OCI-LY1 (cell line): ENCODE measurements around the gene ZBED5.

Experiments
- H2AFZ ChIP-seq: fragments of 200-600 bp; sonication (generic), shearing (Covaris generic); 2 replicates; pipeline ENCODE4 v1.6.0; 2014; ENCODE audit warnings: antibody characterized with exemption, mild to moderate bottlenecking, low read length
- H3F3A ChIP-seq: fragments of 200-600 bp; sonication (generic), shearing (Covaris generic); 2 replicates; pipeline ENCODE4 v1.6.0; 2014; ENCODE audit warnings: mild to moderate bottlenecking, antibody characterized with exemption, low read length, moderate library complexity; ENCODE audit not compliant: insufficient read depth
- H3K27ac ChIP-seq: fragments of 200-600 bp; sonication (generic); 2 replicates; pipeline ENCODE4 v1.5.1; 2014; ENCODE audit warnings: low read length, mixed run types, mild to moderate bottlenecking, low read depth; ENCODE audit not compliant: poor library complexity, severe bottlenecking
- H3K27me3 ChIP-seq: fragments of 200-600 bp; sonication (generic); 2 replicates; pipeline ENCODE4 v1.6.0; 2014; ENCODE audit warnings: antibody characterized with exemption, mild to moderate bottlenecking, low read length, moderate library complexity; ENCODE audit not compliant: insufficient read depth
- H3K36me3 ChIP-seq: fragments of 200-600 bp; sonication (generic); 2 replicates; pipeline ENCODE4 v1.6.1; 2014; ENCODE audit warnings: mild to moderate bottlenecking, antibody characterized with exemption, low read length, moderate library complexity, mixed read lengths; ENCODE audit not compliant: insufficient read depth
- H3K4me1 ChIP-seq: fragments of 200-600 bp; sonication (generic); 2 replicates; pipeline ENCODE4 v1.5.1; 2014; ENCODE audit warnings: mild to moderate bottlenecking, low read length, moderate library complexity; ENCODE audit not compliant: insufficient read depth, severe bottlenecking
- H3K4me2 ChIP-seq: fragments of 200-600 bp; sonication (generic), shearing (Covaris generic); 2 replicates; pipeline ENCODE4 v1.6.1; 2014; ENCODE audit warnings: low read length
- H3K4me3 ChIP-seq: fragments of 200-600 bp; sonication (generic); 2 replicates; pipeline ENCODE4 v1.5.1; 2014; ENCODE audit warnings: low read length, low read depth, mild to moderate bottlenecking, mixed read lengths; ENCODE audit not compliant: poor library complexity, severe bottlenecking
- H3K79me2 ChIP-seq: fragments of 200-600 bp; shearing (Covaris generic); 2 replicates; pipeline ENCODE4 v1.6.1; 2016; ENCODE audit warnings: mixed run types, low read length, mixed read lengths; ENCODE audit not compliant: insufficient read depth
- H3K9ac ChIP-seq: fragments of 200-600 bp; sonication (generic), shearing (Covaris generic); 2 replicates; pipeline ENCODE4 v1.6.1; 2014; ENCODE audit warnings: mild to moderate bottlenecking, low read length, mixed read lengths
- H3K9me2 ChIP-seq: fragments of 200-600 bp; sonication (generic), shearing (Covaris generic); 2 replicates; pipeline ENCODE4 v1.6.1; 2014; ENCODE audit warnings: low read depth, mild to moderate bottlenecking, low read length, mixed read lengths
- H3K9me3 ChIP-seq: fragments of 200-600 bp; shearing (Covaris generic); 2 replicates; pipeline ENCODE4 v1.6.1; 2014; ENCODE audit warnings: low read length, mixed read lengths
- H4K20me1 ChIP-seq: fragments of 200-600 bp; sonication (generic), shearing (Covaris generic); 2 replicates; pipeline ENCODE4 v1.6.0; 2016; ENCODE audit warnings: mild to moderate bottlenecking, low read length; ENCODE audit not compliant: insufficient read depth
- EZH2 ChIP-seq: fragments of 200-600 bp; sonication (generic), shearing (Covaris generic); IDR thresholded peaks from 2 replicates; pipeline ENCODE4 v1.8.0; 2017; ENCODE audit warnings: borderline replicate concordance, mixed run types, mild to moderate bottlenecking, antibody characterized with exemption, low read length, moderate library complexity, mixed read lengths
- TF ChIP-seq, protein P1 (sequence below): fragments of 200-600 bp; sonication (generic), shearing (Covaris generic); IDR thresholded peaks from 2 replicates; pipeline ENCODE4 v1.5.1; 2017; ENCODE audit warnings: mild to moderate bottlenecking, antibody characterized with exemption, low read length, moderate library complexity, mixed read lengths

The ZBED5 gene

GRCh38 chr11:10865837-10866270 lies 8.0 kb upstream of the ZBED5 start:
- H3K27ac ChIP-seq: no peak overlapping the region
- H2AFZ ChIP-seq: no peak overlapping the region
- H3K4me1 ChIP-seq: no peaks in the 10 kb centered on the region

DNA sequence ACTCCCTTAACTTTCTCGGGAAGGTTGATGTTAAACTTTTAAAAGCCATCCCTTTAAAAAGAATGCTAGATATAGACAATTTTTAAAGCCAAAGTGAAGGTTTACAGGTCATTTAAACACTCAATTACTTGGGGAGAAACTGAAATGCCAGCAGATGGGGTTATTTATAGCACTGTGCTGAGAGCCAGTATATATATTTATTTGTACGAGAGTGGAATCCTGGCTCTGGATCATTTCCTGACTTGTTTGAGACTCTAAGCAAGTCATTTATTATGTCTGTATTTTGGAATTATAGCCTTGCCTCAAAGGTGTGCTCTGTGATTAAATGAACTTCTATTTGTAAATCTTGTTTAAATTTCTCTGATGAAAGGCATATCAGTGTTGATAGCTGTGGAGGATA lies 6.8 kb upstream of the ZBED5 start:
- no peaks in the 10 kb centered on the region for H3K79me2 ChIP-seq
- no peaks in the 10 kb centered on the region for H3K9me2 ChIP-seq
- H3K27ac ChIP-seq: no peak overlapping the region
- no peaks in the 10 kb centered on the region for H3K36me3 ChIP-seq
- no peak overlapping the region for H3K4me2 ChIP-seq
- H4K20me1 ChIP-seq: no peaks in the 10 kb centered on the region
- no peaks in the 10 kb centered on the region for H3K27me3 ChIP-seq
- no peaks in the 10 kb centered on the region for H3K9me3 ChIP-seq
- no peak overlapping the region for H3K4me3 ChIP-seq
- H3K4me1 ChIP-seq: no peaks in the 10 kb centered on the region
- TF ChIP-seq, protein P1, sequence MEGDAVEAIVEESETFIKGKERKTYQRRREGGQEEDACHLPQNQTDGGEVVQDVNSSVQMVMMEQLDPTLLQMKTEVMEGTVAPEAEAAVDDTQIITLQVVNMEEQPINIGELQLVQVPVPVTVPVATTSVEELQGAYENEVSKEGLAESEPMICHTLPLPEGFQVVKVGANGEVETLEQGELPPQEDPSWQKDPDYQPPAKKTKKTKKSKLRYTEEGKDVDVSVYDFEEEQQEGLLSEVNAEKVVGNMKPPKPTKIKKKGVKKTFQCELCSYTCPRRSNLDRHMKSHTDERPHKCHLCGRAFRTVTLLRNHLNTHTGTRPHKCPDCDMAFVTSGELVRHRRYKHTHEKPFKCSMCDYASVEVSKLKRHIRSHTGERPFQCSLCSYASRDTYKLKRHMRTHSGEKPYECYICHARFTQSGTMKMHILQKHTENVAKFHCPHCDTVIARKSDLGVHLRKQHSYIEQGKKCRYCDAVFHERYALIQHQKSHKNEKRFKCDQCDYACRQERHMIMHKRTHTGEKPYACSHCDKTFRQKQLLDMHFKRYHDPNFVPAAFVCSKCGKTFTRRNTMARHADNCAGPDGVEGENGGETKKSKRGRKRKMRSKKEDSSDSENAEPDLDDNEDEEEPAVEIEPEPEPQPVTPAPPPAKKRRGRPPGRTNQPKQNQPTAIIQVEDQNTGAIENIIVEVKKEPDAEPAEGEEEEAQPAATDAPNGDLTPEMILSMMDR: no peak
- TF ChIP-seq EZH2: no peak
- no peak overlapping the region for H3K9ac ChIP-seq
- H3F3A ChIP-seq: no peaks in the 10 kb centered on the region
- H2AFZ ChIP-seq: no peak overlapping the region

More at GRCh38 chr11:10865837-10866270, 8.0 kb upstream of the ZBED5 start:
- no peaks in the 10 kb centered on the region for H3K36me3 ChIP-seq
- no peak overlapping the region for H3K4me3 ChIP-seq
- no peak for TF ChIP-seq EZH2
- TF ChIP-seq, protein P1: no peak
- H3K4me2 ChIP-seq: no peak overlapping the region
- H3K79me2 ChIP-seq: no peaks in the 10 kb centered on the region
- no peaks in the 10 kb centered on the region for H3F3A ChIP-seq
- no peak overlapping the region for H3K9ac ChIP-seq
- no peaks in the 10 kb centered on the region for H3K9me3 ChIP-seq
- no peaks in the 10 kb centered on the region for H3K9me2 ChIP-seq
- no peaks in the 10 kb centered on the region for H3K27me3 ChIP-seq
- H4K20me1 ChIP-seq: no peaks in the 10 kb centered on the region

- H3K27ac ChIP-seq: no peak overlapping the region
Measured at GRCh38 chr11:10862446-10862845, 4.6 kb upstream of the ZBED5 start.

More at GRCh38 chr11:10862446-10862845, 4.6 kb upstream of the ZBED5 start:
- Histone ChIP-seq H3K27me3 (no peaks in the 10 kb centered on the region), H2AFZ (no peak overlapping the region), H3K9me3 (no peaks in the 10 kb centered on the region), H3K4me3 (no peak overlapping the region), H3K4me2 (no peak overlapping the region), H3K9me2 (no peaks in the 10 kb centered on the region), H3K9ac (no peak overlapping the region), H3K79me2 (peaks cover 6% of the 10 kb centered on the region), H4K20me1 (no peaks in the 10 kb centered on the region), H3F3A (no peaks in the 10 kb centered on the region), H3K4me1 (peaks cover 5% of the 10 kb centered on the region), H3K36me3 (no peaks in the 10 kb centered on the region)
- TF ChIP-seq EZH2: no peak
- TF ChIP-seq, protein P1: no peak
